ENCODE results near the gene TES.
A peak's percentile ranks its signal among the peaks of the same experiment; 100 is the strongest.
"Not testable (repeated sequence)": the region's sequence is repeated elsewhere in the genome, so short reads cannot be mapped to it uniquely, and the experiment has no call there.

TES gene

DNA sequence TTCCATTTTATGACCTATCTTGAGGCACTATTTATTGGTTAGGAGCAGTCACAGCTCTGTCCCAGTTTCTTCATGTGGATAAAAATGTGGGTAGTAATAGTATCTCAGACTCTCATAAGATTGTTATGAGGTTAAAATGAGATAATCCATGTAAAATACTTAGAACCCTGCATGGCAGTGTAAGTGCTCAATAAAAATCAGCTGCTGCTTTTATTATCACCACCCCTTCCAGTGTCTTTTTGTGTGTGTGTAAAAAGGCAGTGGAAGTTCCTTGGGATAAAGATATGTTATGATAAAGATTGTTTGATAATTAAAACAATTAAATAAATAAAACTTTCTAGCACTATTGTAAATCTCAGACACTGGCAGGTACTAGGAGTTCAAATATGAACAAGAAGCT, 15.5 kb downstream of the TES start:
- DNase-seq, result no peak

GRCh38 chr7:116226664-116227063, 16.3 kb downstream of the TES start:
- no peak for DNase-seq

DNA sequence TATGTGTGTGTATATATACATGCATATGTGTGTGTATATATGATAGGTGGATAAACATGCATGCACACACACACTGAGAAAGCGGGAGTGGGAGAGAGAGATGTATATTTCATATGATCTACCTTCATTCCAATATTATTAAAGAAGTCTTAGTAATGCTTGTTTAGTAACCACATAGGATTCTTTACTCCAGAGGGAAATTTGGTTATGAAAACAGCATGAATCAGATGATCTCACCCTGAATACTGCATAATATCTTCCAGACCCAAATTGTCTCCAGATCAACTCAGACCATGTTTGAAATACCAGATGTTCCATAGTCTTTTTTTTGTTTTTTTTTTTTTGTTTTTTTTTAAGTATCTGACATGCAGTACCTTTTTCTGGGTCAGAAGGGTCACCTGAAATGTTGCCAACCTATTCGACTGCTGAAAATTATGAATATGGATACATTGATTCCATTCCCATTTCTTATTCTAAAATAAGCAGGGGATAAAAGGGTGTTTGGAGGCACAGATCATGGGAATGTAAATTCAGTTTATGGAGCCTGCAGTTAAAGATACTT, 17.4 kb downstream of the TES start:
- DNase-seq, result no peak

- no peak for DNase-seq
Observed at GRCh38 chr7:116228241-116228640, 17.9 kb downstream of the TES start.

DNA sequence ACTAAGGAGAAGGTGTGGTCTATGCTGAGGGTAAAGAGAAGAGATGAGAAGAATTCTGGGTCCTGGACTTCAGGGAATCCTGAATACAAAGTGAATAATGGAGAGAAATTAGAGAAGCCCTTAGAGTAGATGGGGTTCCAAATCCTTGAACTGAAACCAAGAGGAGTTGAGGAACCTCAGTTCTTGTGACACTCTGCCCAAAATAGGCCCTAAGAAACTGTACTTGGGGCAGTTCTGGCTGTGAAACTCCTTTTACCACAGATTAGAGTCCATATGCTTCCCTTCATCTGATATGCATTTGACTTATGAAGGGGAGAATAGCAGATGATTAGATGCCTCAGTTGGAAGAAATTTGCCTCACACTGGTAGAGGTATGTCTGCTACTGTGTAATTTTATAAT, 19.0 kb downstream of the TES start:
- no peak for DNase-seq

GRCh38 chr7:116230191-116231005, 20.1 kb downstream of the TES start:
- DNase-seq, result no peak

DNA sequence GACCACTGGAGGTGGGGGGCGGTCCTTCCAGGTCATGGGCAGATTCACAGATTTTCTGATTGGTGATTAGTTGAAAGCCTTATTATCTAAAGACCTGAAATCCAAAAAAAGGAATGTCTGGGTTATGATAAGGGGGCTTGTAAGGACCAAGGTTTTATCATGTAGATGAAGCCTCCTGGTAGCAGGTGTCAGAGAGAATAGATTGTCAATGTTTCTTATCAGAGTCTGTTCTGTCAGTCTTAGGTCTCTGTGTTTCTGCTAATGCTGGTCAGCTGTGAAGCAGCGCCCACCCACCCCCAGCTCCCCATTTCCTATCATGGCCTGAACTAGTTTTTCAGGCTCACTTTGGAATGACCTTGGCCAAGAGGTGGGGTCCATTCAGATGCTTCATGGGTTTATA, 21.2 kb downstream of the TES start:
- no peak for DNase-seq

GRCh38 chr7:116231949-116232348, 21.6 kb downstream of the TES start:
- DNase-seq, result no peak

DNA sequence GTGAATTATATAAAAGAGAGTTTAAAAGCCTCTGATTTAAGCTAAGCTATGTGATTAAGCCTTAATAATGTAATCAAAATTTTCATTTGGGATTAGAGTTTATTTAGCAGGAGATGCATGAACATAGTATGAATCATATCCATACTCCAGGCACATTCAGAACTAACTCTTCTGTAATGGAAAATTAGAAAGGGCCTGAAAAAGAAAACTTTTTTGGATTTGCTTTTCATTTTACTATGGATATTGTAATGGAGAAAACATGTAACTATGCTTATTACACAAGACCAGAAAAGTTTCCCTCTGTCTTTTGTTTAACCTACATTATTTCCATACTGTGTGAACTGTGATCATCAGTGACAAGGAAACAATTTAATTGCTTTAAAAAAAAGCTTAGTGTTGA, 22.0 kb downstream of the TES start:
- DNase-seq, result no peak

- DNase-seq, result no peak
Observed at GRCh38 chr7:116232920-116233319, 22.6 kb downstream of the TES start.

GRCh38 chr7:116234517-116235200, 24.3 kb downstream of the TES start:
- DNase-seq, result no peak

- DNase-seq, result no peak
Observed at GRCh38 chr7:116235380-116235779, 25.0 kb downstream of the TES start.

GRCh38 chr7:116236020-116236630, 25.8 kb downstream of the TES start:
- peak; percentile 54 for DNase-seq

- no peak for DNase-seq
Observed at GRCh38 chr7:116239020-116239419, 28.7 kb downstream of the TES start.

DNA sequence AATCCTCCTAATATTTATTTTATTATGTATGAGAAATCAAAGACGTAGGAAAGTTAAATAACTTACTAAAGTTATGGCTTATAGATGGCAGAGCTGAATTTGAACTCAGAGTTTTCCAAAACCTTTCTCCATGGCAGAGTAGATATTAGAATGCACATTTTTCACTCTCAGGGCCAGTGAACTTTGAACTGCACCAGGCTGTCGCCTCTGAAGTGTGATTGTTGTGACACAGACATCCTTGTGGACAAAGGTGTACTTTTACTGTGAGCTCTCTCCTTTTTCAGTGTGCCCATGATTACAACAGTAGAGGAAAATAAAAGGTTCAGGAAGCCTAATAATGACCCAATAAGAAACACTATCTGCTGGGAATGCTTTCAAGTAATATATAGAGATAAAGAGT, 29.1 kb downstream of the TES start:
- DNase-seq, result no peak

- no peak for DNase-seq
Observed at GRCh38 chr7:116240024-116240668, 29.8 kb downstream of the TES start.

- DNase-seq, result no peak
Observed at GRCh38 chr7:116241291-116241690, 31.0 kb downstream of the TES start.

DNA sequence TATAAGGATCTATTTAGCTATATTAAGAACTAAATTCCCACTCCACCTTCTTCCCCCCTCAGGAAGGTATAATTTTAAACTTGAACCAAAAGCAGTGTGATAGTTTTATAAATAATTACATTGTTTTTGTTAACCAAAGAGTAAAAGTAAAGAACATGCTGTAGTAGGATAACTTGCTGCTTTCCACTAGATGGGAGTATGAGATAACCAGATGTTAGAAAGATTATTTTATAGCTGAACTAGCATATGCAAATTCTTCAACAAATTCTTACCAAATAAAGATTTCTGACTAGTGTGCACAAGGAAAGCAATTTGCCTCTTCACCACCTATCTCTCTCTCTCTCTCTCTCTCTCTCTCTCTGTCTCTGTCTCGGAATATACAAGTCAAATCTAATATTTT, 31.8 kb downstream of the TES start:
- no peak for DNase-seq

GRCh38 chr7:116242759-116243158, 32.4 kb downstream of the TES start:
- no peak for DNase-seq

GRCh38 chr7:116244803-116245202, 34.5 kb downstream of the TES start:
- not testable (repeated sequence) for DNase-seq

DNA sequence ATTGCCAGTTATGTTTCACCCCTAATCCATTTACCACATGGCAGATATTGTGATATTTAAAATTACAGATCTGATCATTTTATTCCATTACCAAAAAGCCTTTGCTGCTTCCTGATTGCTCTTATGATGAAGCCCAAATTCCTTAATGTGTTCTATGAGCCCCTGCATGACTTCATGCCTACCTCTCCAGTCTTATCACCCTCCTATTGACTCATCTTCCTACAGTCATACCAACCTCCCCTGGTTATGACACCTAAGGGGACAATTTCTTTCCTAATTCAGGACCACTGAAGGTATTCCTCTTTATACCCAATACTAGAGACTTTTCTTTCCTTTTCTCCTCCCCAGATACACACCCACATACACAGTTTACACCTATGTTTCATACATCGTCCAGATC, 36.0 kb downstream of the TES start:
- no peak for DNase-seq

- no peak for DNase-seq
Observed at GRCh38 chr7:116249969-116250553, 39.7 kb downstream of the TES start.

DNA sequence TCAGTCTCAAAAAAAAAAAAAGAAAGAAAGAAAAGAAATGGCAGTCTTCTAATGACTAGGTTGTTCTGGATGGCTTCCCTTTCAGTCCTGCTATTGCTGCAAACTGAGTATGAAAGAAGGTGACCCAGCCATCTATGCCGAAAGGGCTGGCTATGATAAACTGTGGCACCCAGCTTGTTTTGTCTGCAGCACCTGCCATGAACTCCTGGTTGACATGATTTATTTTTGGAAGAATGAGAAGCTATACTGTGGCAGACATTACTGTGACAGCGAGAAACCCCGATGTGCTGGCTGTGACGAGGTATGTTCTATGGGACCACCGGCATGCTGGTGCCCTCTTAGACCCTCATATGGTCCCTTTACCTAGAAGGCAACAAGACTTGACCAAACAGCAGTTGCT, 41.3 kb downstream of the TES start:
- no peak for DNase-seq
